ENCODE measurements around the gene FRYL. TPM values are rescaled to one million over a fixed set of nuclear protein-coding genes. Genes with fewer than 3 reads are reported as not detected.

Gene FRYL
- total and polyA plus RNA-seq, 2 of the 8 experiments (the other 6 are each of a cell fraction or from before 2014, with no cell fraction given), result 8.0 to 36.5 TPM

GRCh38 chr4:48687313-48688051, 92.6 kb downstream of the FRYL start:
- no peak overlapping the region for H3K14ac ChIP-seq (ENCODE audit: insufficient read length)
- H3K27me3 ChIP-seq (replicated peaks in 1 of 4; ENCODE audit: control insufficient read depth in 3 of 4, extremely low read depth in 1 of 4, insufficient read depth in 3 of 4, low read length in 3 of 4), result no peaks in the 10 kb centered on the region
- H3K18ac ChIP-seq (ENCODE audit: extremely low read depth, low read length), result no peak overlapping the region
- H3K56ac ChIP-seq (replicated peaks; ENCODE audit: insufficient read length, low read depth, low read length), result no peak overlapping the region
- no peak for FAIRE-seq
- 89% methylated on average over 7 of the region's 10 CpGs; no CpG with 5 or more reads in 1 of the 2 experiments for WGBS, 2 experiments (ENCODE audit: extremely low coverage in 1 of 2, insufficient coverage in 1 of 2, insufficient read length in 1 of 2, insufficient replicate concordance in 2 of 2, low coverage in 1 of 2, low lambda C conversion rate in 2 of 2, missing lambda C conversion rate in 1 of 2)
- H4K5ac ChIP-seq (ENCODE audit: insufficient read length, low read depth, low read length), result no peak overlapping the region
- no peak overlapping the region for H2BK120ac ChIP-seq (replicated peaks; ENCODE audit: low read depth, low read length)
- H4K20me1 ChIP-seq (replicated peaks in 1 of 2; ENCODE audit: control insufficient read depth in 1 of 2, insufficient read depth in 2 of 2, low read length in 2 of 2), result no peaks in the 10 kb centered on the region
- H2BK12ac ChIP-seq (ENCODE audit: low read depth, low read length), result no peak overlapping the region
- DNase-seq (ENCODE audit: low read depth in 1 of 2, low spot score in 2 of 2), result no peak
- H3K36me3 ChIP-seq (ENCODE audit: control insufficient read depth in 2 of 4, insufficient read depth in 4 of 4, low read length in 3 of 4), result no peaks in the 10 kb centered on the region
- no peak overlapping the region for H2BK5ac ChIP-seq (ENCODE audit: low read depth, low read length)
- H2BK15ac ChIP-seq (ENCODE audit: low read length), result no peak overlapping the region
- no peak overlapping the region for H3K4ac ChIP-seq (replicated peaks; ENCODE audit: insufficient read length, low read depth, low read length)
- H2BK20ac ChIP-seq (ENCODE audit: low read length), result no peak overlapping the region
- H3K9ac ChIP-seq (replicated peaks in 1 of 4; ENCODE audit: extremely low read depth in 1 of 4, low read depth in 3 of 4, low read length in 3 of 4), result no peak overlapping the region
- 0 out of 7 replicates have a peak, but pooled peaks cover 0 to 2% (median 0%) of the 10 kb centered on the region in 4 experiments for H3K4me1 ChIP-seq (replicated peaks in 1 of 4; ENCODE audit: control insufficient read depth in 3 of 4, insufficient read depth in 4 of 4, low read length in 3 of 4)
- H3K79me2 ChIP-seq (ENCODE audit: control insufficient read depth in 1 of 2, insufficient read depth in 2 of 2, low read length in 2 of 2), result peaks cover 0 to 62% of the 10 kb centered on the region in 2 experiments; a peak in 2 of 4 replicates
- no peak overlapping the region for H2AK5ac ChIP-seq (ENCODE audit: low read depth, low read length)
- H3K23ac ChIP-seq (ENCODE audit: insufficient read length), result no peak overlapping the region
- H3K9me3 ChIP-seq (ENCODE audit: insufficient read depth in 2 of 2, low read depth in 1 of 2, low read length in 1 of 2), result no peaks in the 10 kb centered on the region
- no peak overlapping the region for H3K4me2 ChIP-seq (ENCODE audit: insufficient read depth in 1 of 2, low read depth in 2 of 2, low read length in 2 of 2)
- no peaks in the 10 kb centered on the region for H3K23me2 ChIP-seq (ENCODE audit: low read depth, low read length)
- CTCF ChIA-PET (ENCODE audit: partially characterized antibody), result interaction anchor here (1.0 kb wide), 1 partner anchor 578 kb away, joined by 3 read pairs; no protein-coding TSS in a partner anchor
- no peak overlapping the region for H3K27ac ChIP-seq (ENCODE audit: low read depth, low read length)
- no peak overlapping the region for H4K8ac ChIP-seq (ENCODE audit: extremely low read depth, insufficient read depth, low read length)
- no peak overlapping the region for H2AFZ ChIP-seq (ENCODE audit: low read length)
- no peak overlapping the region for H3K4me3 ChIP-seq (ENCODE audit: extremely low read depth in 1 of 4, insufficient read depth in 2 of 4, low read depth in 3 of 4, low read length in 4 of 4)
- H3K79me1 ChIP-seq (ENCODE audit: low read depth, low read length), result no peaks in the 10 kb centered on the region; the same call in 1 of the 2 replicates
- TF ChIP-seq ZNF274 (IDR thresholded peaks at IDR 0.05; ENCODE audit: borderline replicate concordance, extremely low read depth, low read length) (no peak), SIRT6 (IDR thresholded peaks at IDR 0.05; ENCODE audit: low read length) (no peak), ATF2 (IDR thresholded peaks at IDR 0.05; ENCODE audit: low read length) (no peak), POLR2A (IDR thresholded peaks at IDR 0.05; ENCODE audit: control extremely low read depth in 1 of 2, low read depth in 2 of 2, low read length in 2 of 2) (no peak), RAD21 (IDR thresholded peaks at IDR 0.05 in 1 of 2, conservative IDR thresholded peaks at IDR 0.05 in 1 of 2; ENCODE audit: low read depth in 2 of 2, low read length in 2 of 2) (no peak), EZH2 (IDR thresholded peaks at IDR 0.05; ENCODE audit: low read depth, low read length, severe bottlenecking) (no peak), RXRA (IDR thresholded peaks at IDR 0.05; ENCODE audit: insufficient read depth, low read depth, low read length) (no peak), TAF1 (IDR thresholded peaks at IDR 0.05; ENCODE audit: low read depth, low read length) (no peak), POLR2AphosphoS5 (IDR thresholded peaks at IDR 0.05; ENCODE audit: low read depth, low read length) (no peak), SIX5 (IDR thresholded peaks at IDR 0.05; ENCODE audit: low read depth, low read length) (no peak)
- no peak overlapping the region for H4K91ac ChIP-seq (replicated peaks; ENCODE audit: insufficient read length, low read length)
- POLR2A ChIA-PET (ENCODE audit: partially characterized antibody), result interaction anchor here (1.1 kb wide), 1 partner anchor 13 kb away, joined by 3 read pairs; no protein-coding TSS in a partner anchor

Measured in H1 (cell line).